Endothelial cell of umbilical vein (primary cell): ENCODE results near the gene ANKS6. TPM values are rescaled to one million over a fixed set of nuclear protein-coding genes. Genes with fewer than 3 reads are reported as not detected.

ENCODE experiments used
- BruUV-seq: library from RNA; stranded (reverse); fragments of 400-500 nt; replicated peaks from 2 replicates; lab custom pipeline; 2021; lab: Mats Ljungman, UMichigan
- CTCF ChIA-PET: fragments of 300-600, 350-600 bp; sonication (Branson Sonifier 250); formaldehyde crosslinking; loops from one replicate; lab custom pipeline; 2021; ENCODE audit warnings: antibody characterized with exemption, inconsistent platforms; lab: Charles Lee
- POLR2A ChIA-PET: fragments of 300-600, 350-600 bp; sonication (Branson Sonifier 250); formaldehyde crosslinking; loops from one replicate; lab custom pipeline; 2021; ENCODE audit warnings: antibody characterized with exemption, inconsistent platforms; lab: Charles Lee
- DNase-seq: peaks from one replicate; pipeline ENCODE4 v3.0.0-alpha.2; 2011; ENCODE audit warnings: low read depth, low spot score
- FAIRE-seq: peaks from 2 replicates; lab custom pipeline; 2011; peaks lifted over from hg19 to GRCh38; lab: Jason Lieb, UNC
- H2AFZ ChIP-seq: 2 replicates; pipeline ENCODE4 v1.6.0; 2012; ENCODE audit warnings: low read depth, low read length, control low read depth, inconsistent platforms
- H3K27ac ChIP-seq: 2 replicates; pipeline ENCODE4 v1.5.1; 2011; ENCODE audit warnings: low read depth, mild to moderate bottlenecking, control low read depth, low read length, moderate library complexity; ENCODE audit not compliant: insufficient read depth
- H3K27me3 ChIP-seq, 2 experiments: 2 replicates each; pipeline versions ENCODE4 v1.6.0 to v1.6.1; 2011; ENCODE audit warnings: low read length in 2 of 2, mixed read lengths in 1 of 2; ENCODE audit not compliant: control insufficient read depth in 2 of 2, insufficient read depth in 2 of 2
- H3K36me3 ChIP-seq, 2 experiments: 2 replicates in 1 of 2; 3 replicates in 1 of 2; pipeline ENCODE4 v1.5.1; 2011; ENCODE audit warnings: low read length in 2 of 2, mild to moderate bottlenecking in 1 of 2, moderate library complexity in 1 of 2; ENCODE audit not compliant: control insufficient read depth in 2 of 2, insufficient read depth in 2 of 2; ENCODE audit errors: extremely low read depth in 1 of 2
- H3K4me1 ChIP-seq: 3 replicates; pipeline ENCODE4 v1.5.1; 2011; ENCODE audit warnings: mild to moderate bottlenecking, low read length; ENCODE audit not compliant: control insufficient read depth, insufficient read depth; ENCODE audit errors: extremely low read depth
- H3K4me2 ChIP-seq: 2 replicates; pipeline ENCODE4 v1.6.1; 2011; ENCODE audit warnings: low read length, control low read depth, mixed read lengths; ENCODE audit not compliant: insufficient read depth
- H3K4me3 ChIP-seq, 3 experiments: fragments of 200-600 bp in 1 of 3; sonication (generic), shearing (Covaris generic) in 1 of 3; replicated peaks in 1 of 3; 2 replicates each; pipeline ENCODE4 v1.5.1; 2011 to 2016; ENCODE audit warnings: control low read depth in 3 of 3, low read length in 3 of 3, mild to moderate bottlenecking in 2 of 3, inconsistent platforms in 1 of 3, low read depth in 1 of 3, moderate library complexity in 1 of 3; ENCODE audit not compliant: insufficient read depth in 1 of 3
- H3K79me2 ChIP-seq: 2 replicates; pipeline ENCODE4 v1.6.0; 2012; ENCODE audit warnings: low read length, inconsistent platforms; ENCODE audit not compliant: control insufficient read depth, insufficient read depth
- H3K9ac ChIP-seq: replicated peaks from 2 replicates; pipeline ENCODE3; 2011; ENCODE audit warnings: low read length, control low read depth; ENCODE audit not compliant: insufficient read depth; ENCODE audit errors: extremely low read depth
- H3K9me1 ChIP-seq: replicated peaks from 3 replicates; pipeline ENCODE4 v1.6.0; 2011; ENCODE audit warnings: mild to moderate bottlenecking, low read length; ENCODE audit not compliant: control insufficient read depth, insufficient read depth; ENCODE audit errors: extremely low read depth
- H3K9me3 ChIP-seq: replicated peaks from 2 replicates; pipeline ENCODE4 v1.5.1; 2012; ENCODE audit warnings: low read length, inconsistent platforms; ENCODE audit not compliant: control insufficient read depth, insufficient read depth
- H4K20me1 ChIP-seq: replicated peaks from 2 replicates; pipeline ENCODE3; 2011; ENCODE audit warnings: mild to moderate bottlenecking, low read length; ENCODE audit not compliant: control insufficient read depth, insufficient read depth; ENCODE audit errors: extremely low read depth
- CTCF ChIP-seq, 2 donors: IDR thresholded peaks; 1 replicate in 1 of 2; 2 replicates in 1 of 2; pipeline ENCODE4 v1.5.1; 2011; ENCODE audit warnings: low read length in 2 of 2, mild to moderate bottlenecking in 2 of 2, moderate library complexity in 2 of 2, control low read depth in 1 of 2, inconsistent platforms in 1 of 2, low read depth in 1 of 2; ENCODE audit not compliant: insufficient read depth in 1 of 2; ENCODE audit errors: extremely low read depth in 1 of 2
- EZH2 ChIP-seq: IDR thresholded peaks from 2 replicates; pipeline ENCODE4 v1.6.1; 2012; ENCODE audit warnings: borderline replicate concordance, low read depth, mild to moderate bottlenecking, moderate library complexity, low read length, inconsistent platforms; ENCODE audit not compliant: severe bottlenecking
- POLR2A ChIP-seq: IDR thresholded peaks from 2 replicates; pipeline ENCODE4 v1.6.1; 2012; ENCODE audit warnings: low read depth, mild to moderate bottlenecking, control low read depth, low read length
- POLR2AphosphoS5 ChIP-seq: IDR thresholded peaks from 2 replicates; pipeline ENCODE4 v1.6.1; 2012; ENCODE audit warnings: low read depth, mild to moderate bottlenecking, control low read depth, low read length, moderate library complexity; ENCODE audit not compliant: insufficient read depth
- dilution Hi-C: fragments of 300-500 bp; cut with MboI; formaldehyde crosslinking; loops from one replicate; pipeline ENCODE4 v1.15.0; 2019; ENCODE audit warnings: low sequenced_read_pairs; ENCODE audit not compliant: extremely low pct_ligation_motif_present
- intact Hi-C: fragments of 100-400 bp; cut with micrococcal nuclease; formaldehyde crosslinking; loops from one replicate; pipeline ENCODE4 v1.10.0; 2022
- polyA plus RNA-seq, 4 experiments: library from polyadenylated mRNA; depleted of rRNA in 3 of 4; stranded (reverse) in 3 of 4; unstranded in 1 of 4; fragments of >200 nt; gene quantifications; 2 replicates each; pipeline versions ENCODE4 v1.2.1 to v1.2.3, GENCODE V29; 2011 to 2012; ENCODE audit warnings: missing spikeins in 1 of 4
- total RNA-seq: library from RNA; stranded (reverse); gene quantifications from 2 replicates; pipeline ENCODE4 v1.2.3, GENCODE V29; 2021

ANKS6 gene
- total and polyA plus RNA-seq, 2 donors (not counting 3 experiments of a cell fraction or from before 2014, with no cell fraction given) = 15.5 to 18.6 TPM

GRCh38 chr9:98778711-98779530, 17.4 kb downstream of the ANKS6 start:
- POLR2A ChIA-PET = no interaction called here
- no peak for TF ChIP-seq POLR2AphosphoS5
- TF ChIP-seq CTCF (IDR thresholded peaks at IDR 0.05; ENCODE audit: extremely low read depth in 1 of 2, insufficient read depth in 1 of 2, low read depth in 1 of 2, low read length in 2 of 2) = peak in 1 of 2 donors; percentile 24
- intact Hi-C loops = no loop called here
- BruUV-seq = no TSS peak
- Histone ChIP-seq H3K9ac (no peak overlapping the region), H3K4me2 (no peak overlapping the region), H3K4me1 (peaks cover 10% of the 10 kb centered on the region), H3K36me3 (peaks cover 0 to 2% of the 10 kb centered on the region in 2 experiments), H3K27me3 (no peaks in the 10 kb centered on the region), H3K9me3 (no peaks in the 10 kb centered on the region), H3K9me1 (no peaks in the 10 kb centered on the region), H3K4me3 (no peak overlapping the region), H2AFZ (peak overlapping the region; percentile 23), H4K20me1 (no peaks in the 10 kb centered on the region), H3K27ac (peak overlapping the region; percentile 4), H3K79me2 (no peaks in the 10 kb centered on the region)
- DNase-seq = peak; percentile 94
- dilution Hi-C loops = no loop called here
- peak; percentile 78 for FAIRE-seq
- CTCF ChIA-PET = interaction anchor here (0.8 to 1.7 kb wide), 14 partner anchors 10 to 523 kb away, joined by 3 to 27 read pairs (median 4); partner anchors contain the start of gene TBC1D2

GRCh38 chr9:98778251-98778650, 18.1 kb downstream of the ANKS6 start:
- H3K4me2 ChIP-seq = no peak overlapping the region
- FAIRE-seq = no peak
- no peak overlapping the region for H3K4me3 ChIP-seq
- TF ChIP-seq EZH2 (no peak), POLR2AphosphoS5 (no peak), POLR2A (no peak)
- dilution Hi-C loops (no loop called here), intact Hi-C loops (no loop called here)
- no peaks in the 10 kb centered on the region for H3K79me2 ChIP-seq
- no peaks in the 10 kb centered on the region for H3K9me3 ChIP-seq
- H3K27me3 ChIP-seq = no peaks in the 10 kb centered on the region
- no peaks in the 10 kb centered on the region for H4K20me1 ChIP-seq
- ChIA-PET CTCF (interaction anchor here (1.0 to 4.7 kb wide), 13 partner anchors 9 to 519 kb away, joined by 3 to 143 read pairs (median 4); no protein-coding TSS in a partner anchor), POLR2A (interaction anchor here (0.6 kb wide), 2 partner anchors 16 to 19 kb away, joined by 4 to 6 read pairs; no protein-coding TSS in a partner anchor)
- H3K36me3 ChIP-seq = no peaks in the 10 kb centered on the region
- H3K4me1 ChIP-seq = peaks cover 10% of the 10 kb centered on the region
- H2AFZ ChIP-seq = no peak overlapping the region
- no TSS peak for BruUV-seq
- peak; percentile 10 for DNase-seq
- H3K9ac ChIP-seq = no peak overlapping the region
- H3K27ac ChIP-seq = peak overlapping the region; percentile 4
- no peaks in the 10 kb centered on the region for H3K9me1 ChIP-seq
